ENCODE measurements around the gene TMEFF2.

- TF ChIP-seq CTCF (IDR thresholded peaks at IDR 0.05; ENCODE audit: insufficient read depth, low read depth, low read length) (no peak), EZH2 (IDR thresholded peaks at IDR 0.05; ENCODE audit: insufficient read depth, low read length) (no peak)
These were observed 163.9 kb downstream of the TMEFF2 start for GRCh38 chr2:192030856-192031255.
